Smooth muscle cell (in vitro differentiated cells): Measurements from ENCODE around the gene WAS. TPM values are rescaled to one million over a fixed set of nuclear protein-coding genes. Genes with fewer than 3 reads are reported as not detected.

Source experiments
- DNase-seq: peaks from one replicate; lab custom pipeline; 2025; ENCODE audit not compliant: unreplicated experiment; lab: John Stamatoyannopoulos, UW
- H2AFZ ChIP-seq: fragments of 200-600 bp; sonication (generic); 2 replicates; pipeline ENCODE4 v1.6.0; 2016; ENCODE audit warnings: antibody characterized with exemption, low read depth, mild to moderate bottlenecking
- H3F3A ChIP-seq: fragments of 200-600 bp; sonication (generic); 2 replicates; pipeline ENCODE4 v1.6.0; 2017; ENCODE audit warnings: antibody characterized with exemption, low read depth
- H3K27ac ChIP-seq: fragments of 200-600 bp; sonication (generic); 2 replicates; pipeline ENCODE4 v1.5.1; 2016; ENCODE audit warnings: low read depth, mild to moderate bottlenecking
- H3K27me3 ChIP-seq: fragments of 200-600 bp; sonication (generic); 2 replicates; pipeline ENCODE4 v1.6.1; 2016; ENCODE audit warnings: low read depth, mild to moderate bottlenecking
- H3K36me3 ChIP-seq: fragments of 200-600 bp; sonication (generic); 2 replicates; pipeline ENCODE4 v1.5.1; 2016; ENCODE audit warnings: low read depth
- H3K4me1 ChIP-seq: fragments of 200-600 bp; sonication (generic); 2 replicates; pipeline ENCODE4 v1.5.1; 2016; ENCODE audit warnings: low read depth
- H3K4me2 ChIP-seq: fragments of 200-600 bp; sonication (generic); 2 replicates; pipeline ENCODE4 v1.6.0; 2016; ENCODE audit warnings: mild to moderate bottlenecking
- H3K4me3 ChIP-seq: fragments of 200-600 bp; sonication (generic); 2 replicates; pipeline ENCODE4 v1.5.1; 2016; ENCODE audit warnings: mild to moderate bottlenecking
- H3K79me2 ChIP-seq: fragments of 200-600 bp; sonication (generic); 2 replicates; pipeline ENCODE4 v1.6.0; 2016; ENCODE audit warnings: low read depth, mild to moderate bottlenecking
- H3K9ac ChIP-seq: fragments of 200-600 bp; sonication (generic); 2 replicates; pipeline ENCODE4 v1.6.0; 2016; ENCODE audit warnings: low read depth
- H3K9me3 ChIP-seq: fragments of 200-600 bp; sonication (generic); replicated peaks from 2 replicates; pipeline ENCODE4 v1.5.1; 2016; ENCODE audit warnings: low read depth
- H4K20me1 ChIP-seq: fragments of 200-600 bp; sonication (generic); 2 replicates; pipeline ENCODE4 v1.6.0; 2016; ENCODE audit warnings: low read depth
- WGBS: methylation state at CpG from one replicate; pipeline ENCODE4 v1.1.7; 2016; ENCODE audit warnings: low lambda C conversion rate; 5-methylcytosine and 5-hydroxymethylcytosine counted together
- polyA plus RNA-seq: library from polyadenylated mRNA; unstranded; fragments of >200 nt; fragmentation: Nextera tagmentation; extraction: Ambion mirVana; gene quantifications from 2 replicates; pipeline ENCODE4 v1.2.1, GENCODE V29; 2016
- total RNA-seq: library from RNA; depleted of rRNA; stranded (reverse); fragments of >200 nt; gene quantifications from 2 replicates; pipeline ENCODE4 v1.2.3, GENCODE V29; 2014
- TF ChIP-seq, protein P1 (sequence below): fragments of 200-600 bp; sonication (generic); IDR thresholded peaks from 2 replicates; pipeline ENCODE4 v1.5.1; 2017; ENCODE audit warnings: borderline replicate concordance, mild to moderate bottlenecking, antibody characterized with exemption; ENCODE audit not compliant: insufficient read depth, poor library complexity, severe bottlenecking

WAS gene
- total and polyA plus RNA-seq, 2 experiments from 2014 or later, result 0.24 to 0.54 TPM

DNA sequence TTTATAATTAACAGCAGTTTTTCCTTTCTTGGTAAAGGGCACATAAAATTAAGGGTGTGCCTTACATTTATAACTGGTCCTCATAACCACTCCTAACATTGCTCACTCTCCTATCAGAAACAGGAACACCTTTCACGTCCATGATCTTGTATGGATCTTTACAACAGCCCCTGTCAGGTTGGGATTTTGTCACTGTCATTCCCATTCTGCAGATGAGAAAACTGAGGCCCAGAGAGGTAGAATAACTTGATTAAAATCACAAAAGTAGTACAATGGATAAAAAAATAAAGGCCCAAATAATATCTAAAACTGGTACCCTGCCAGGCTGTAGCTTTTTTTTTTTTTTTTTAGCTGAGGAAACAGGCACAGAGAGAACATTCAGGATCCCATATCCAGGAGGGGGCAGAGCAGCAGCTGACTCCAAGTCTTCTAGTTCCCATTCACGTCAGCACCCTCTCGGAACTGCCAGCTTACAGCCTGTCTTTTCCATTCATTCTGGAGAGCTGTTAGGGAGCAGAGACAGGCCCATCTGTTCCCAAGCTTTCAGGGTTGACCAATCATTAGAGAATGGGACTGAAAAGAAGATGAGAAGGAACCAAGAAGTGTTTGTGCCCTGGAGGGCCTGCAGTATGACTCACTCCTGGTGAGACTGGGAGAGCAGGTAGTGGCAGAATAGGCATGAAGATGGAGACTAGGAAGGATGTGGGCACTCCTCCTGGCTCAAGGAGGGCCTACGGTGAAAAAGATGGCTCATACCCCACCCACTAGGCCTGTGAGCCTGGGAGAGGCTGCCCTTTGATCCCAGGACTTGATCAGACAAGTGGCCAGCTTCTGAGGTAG lies 20.3 kb downstream of the WAS start:
- 67% methylated on average over 4 of the region's 4 CpGs for WGBS
- TF ChIP-seq, protein P1, sequence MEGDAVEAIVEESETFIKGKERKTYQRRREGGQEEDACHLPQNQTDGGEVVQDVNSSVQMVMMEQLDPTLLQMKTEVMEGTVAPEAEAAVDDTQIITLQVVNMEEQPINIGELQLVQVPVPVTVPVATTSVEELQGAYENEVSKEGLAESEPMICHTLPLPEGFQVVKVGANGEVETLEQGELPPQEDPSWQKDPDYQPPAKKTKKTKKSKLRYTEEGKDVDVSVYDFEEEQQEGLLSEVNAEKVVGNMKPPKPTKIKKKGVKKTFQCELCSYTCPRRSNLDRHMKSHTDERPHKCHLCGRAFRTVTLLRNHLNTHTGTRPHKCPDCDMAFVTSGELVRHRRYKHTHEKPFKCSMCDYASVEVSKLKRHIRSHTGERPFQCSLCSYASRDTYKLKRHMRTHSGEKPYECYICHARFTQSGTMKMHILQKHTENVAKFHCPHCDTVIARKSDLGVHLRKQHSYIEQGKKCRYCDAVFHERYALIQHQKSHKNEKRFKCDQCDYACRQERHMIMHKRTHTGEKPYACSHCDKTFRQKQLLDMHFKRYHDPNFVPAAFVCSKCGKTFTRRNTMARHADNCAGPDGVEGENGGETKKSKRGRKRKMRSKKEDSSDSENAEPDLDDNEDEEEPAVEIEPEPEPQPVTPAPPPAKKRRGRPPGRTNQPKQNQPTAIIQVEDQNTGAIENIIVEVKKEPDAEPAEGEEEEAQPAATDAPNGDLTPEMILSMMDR, result no peak
- no peaks in the 10 kb centered on the region for H3F3A ChIP-seq
- no peaks in the 10 kb centered on the region for H3K36me3 ChIP-seq
- no peak overlapping the region for H3K9ac ChIP-seq
- no peak overlapping the region for H3K4me2 ChIP-seq
- DNase-seq, result no peak
- H3K4me3 ChIP-seq, result no peak overlapping the region
- no peaks in the 10 kb centered on the region for H3K4me1 ChIP-seq
- no peak overlapping the region for H2AFZ ChIP-seq
- H3K9me3 ChIP-seq, result no peaks in the 10 kb centered on the region
- no peaks in the 10 kb centered on the region for H3K79me2 ChIP-seq
- no peaks in the 10 kb centered on the region for H3K27me3 ChIP-seq
- H4K20me1 ChIP-seq, result no peaks in the 10 kb centered on the region
- no peak overlapping the region for H3K27ac ChIP-seq

DNA sequence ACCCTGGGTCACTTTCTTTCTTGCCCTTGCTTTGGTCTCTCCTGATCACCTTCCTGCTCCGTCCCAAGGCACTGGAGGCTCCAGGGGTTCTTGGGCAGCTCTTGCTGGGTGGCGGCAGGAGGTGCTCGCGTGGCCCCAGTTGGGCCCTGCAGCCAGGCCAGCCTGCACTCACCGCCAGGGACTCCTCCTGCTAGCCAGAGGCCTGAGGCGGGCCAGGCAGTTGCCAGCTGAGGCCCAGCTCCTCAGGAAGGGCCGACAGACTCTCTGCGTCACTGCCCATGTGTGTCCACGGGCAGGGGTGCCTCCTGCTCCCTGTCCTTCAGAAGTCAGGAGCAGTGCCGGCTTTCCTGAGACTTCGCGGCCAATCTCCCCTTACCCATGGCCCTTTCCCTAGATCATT lies 22.3 kb downstream of the WAS start:
- H3F3A ChIP-seq, result no peaks in the 10 kb centered on the region
- TF ChIP-seq, protein P1, result no peak
- no peak overlapping the region for H3K27ac ChIP-seq
- no peak overlapping the region for H3K4me2 ChIP-seq
- no peak overlapping the region for H2AFZ ChIP-seq
- DNase-seq, result no peak
- H3K79me2 ChIP-seq, result no peaks in the 10 kb centered on the region
- no peak overlapping the region for H3K4me3 ChIP-seq
- H3K4me1 ChIP-seq, result no peaks in the 10 kb centered on the region
- no peaks in the 10 kb centered on the region for H4K20me1 ChIP-seq
- H3K36me3 ChIP-seq, result no peaks in the 10 kb centered on the region
- no peaks in the 10 kb centered on the region for H3K27me3 ChIP-seq
- H3K9me3 ChIP-seq, result no peaks in the 10 kb centered on the region
- 93% methylated on average over 12 of the region's 12 CpGs for WGBS
- H3K9ac ChIP-seq, result no peak overlapping the region

- TF ChIP-seq, protein P1, result no peak
- H2AFZ ChIP-seq, result no peak overlapping the region
- H3K27ac ChIP-seq, result no peak overlapping the region
- no peak overlapping the region for H3K9ac ChIP-seq
- no peaks in the 10 kb centered on the region for H3K79me2 ChIP-seq
- 89% methylated on average over 7 of the region's 7 CpGs for WGBS
- no peak overlapping the region for H3K4me2 ChIP-seq
- no peaks in the 10 kb centered on the region for H3K9me3 ChIP-seq
- H3K4me1 ChIP-seq, result no peaks in the 10 kb centered on the region
- H3K27me3 ChIP-seq, result no peaks in the 10 kb centered on the region
- H3K4me3 ChIP-seq, result no peak overlapping the region
- no peaks in the 10 kb centered on the region for H4K20me1 ChIP-seq
- no peaks in the 10 kb centered on the region for H3K36me3 ChIP-seq
- DNase-seq, result no peak
- no peaks in the 10 kb centered on the region for H3F3A ChIP-seq
Observed at GRCh38 chrX:48709522-48710112, 26.0 kb downstream of the WAS start.
